ENCODE data around the gene LDHB. TPM values are rescaled to one million over a fixed set of nuclear protein-coding genes. Genes with fewer than 3 reads are reported as not detected.

LDHB gene
- total RNA-seq, 1 experiment from 2014 or later: 1,752 TPM

GRCh38 chr12:21627924-21628323 lies 29.7 kb downstream of the LDHB start:
- Histone ChIP-seq H3K36me3 (ENCODE audit: control insufficient read depth, insufficient read depth, low read length) (no peaks in the 10 kb centered on the region), H3K9me3 (no peaks in the 10 kb centered on the region), H3K4me3 (ENCODE audit: low read depth, low read length) (no peak overlapping the region), H3K4me1 (no peaks in the 10 kb centered on the region), H3K27me3 (replicated peaks; ENCODE audit: control insufficient read depth, insufficient read depth, low read length) (no peaks in the 10 kb centered on the region)
- no peaks in the 10 kb centered on the region for H3K4me1 Mint-ChIP-seq (ENCODE audit: low read depth, unreplicated experiment)
- CTCF ChIA-PET: no interaction called here
- H3K27ac Mint-ChIP-seq (ENCODE audit: unreplicated experiment): no peak overlapping the region
- H3K9me3 Mint-ChIP-seq (ENCODE audit: unreplicated experiment): no peaks in the 10 kb centered on the region
- no peak overlapping the region for H3K4me3 Mint-ChIP-seq (ENCODE audit: unreplicated experiment)
- intact Hi-C loops (cut with micrococcal nuclease; ENCODE audit: unreplicated experiment): no loop called here
- no peak for TF ChIP-seq CTCF (IDR thresholded peaks at IDR 0.05; ENCODE audit: insufficient read depth in 1 of 2, low read depth in 1 of 2, low read length in 1 of 2, severe bottlenecking in 1 of 2, unreplicated experiment in 1 of 2)
- H3K27me3 Mint-ChIP-seq (ENCODE audit: insufficient read depth, unreplicated experiment): no peaks in the 10 kb centered on the region
- DNase-seq: no peak
- no peaks in the 10 kb centered on the region for H3K36me3 Mint-ChIP-seq (ENCODE audit: insufficient read depth, unreplicated experiment)
- no TSS peak for BruUV-seq (replicated peaks)
- POLR2A ChIA-PET: no interaction called here

DNA sequence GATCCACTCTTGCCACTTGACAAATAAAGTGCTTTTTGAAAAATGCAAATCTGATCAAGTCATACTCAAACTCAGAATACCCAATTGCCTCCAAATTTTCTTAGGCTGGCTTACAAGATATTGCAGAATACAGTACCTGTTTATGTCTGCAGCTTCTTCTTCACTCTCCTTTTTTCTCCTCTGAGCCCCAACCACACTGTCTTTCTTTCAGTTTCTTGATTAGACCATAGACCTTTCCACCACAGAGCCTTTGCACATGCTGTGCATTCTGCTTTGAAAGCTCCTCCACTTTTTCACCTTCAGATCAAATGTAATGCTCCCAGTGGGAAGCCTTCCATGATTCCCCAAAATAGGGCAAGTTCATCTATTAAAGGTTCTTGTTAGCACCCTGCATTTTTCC lies 39.1 kb downstream of the LDHB start:
- no TSS peak for BruUV-seq (replicated peaks)
- no peaks in the 10 kb centered on the region for H3K27me3 ChIP-seq (replicated peaks; ENCODE audit: control insufficient read depth, insufficient read depth, low read length)
- no peaks in the 10 kb centered on the region for H3K27me3 Mint-ChIP-seq (ENCODE audit: insufficient read depth, unreplicated experiment)
- no peaks in the 10 kb centered on the region for H3K9me3 ChIP-seq
- no peaks in the 10 kb centered on the region for H3K4me1 Mint-ChIP-seq (ENCODE audit: low read depth, unreplicated experiment)
- H3K36me3 Mint-ChIP-seq (ENCODE audit: insufficient read depth, unreplicated experiment): no peaks in the 10 kb centered on the region
- H3K36me3 ChIP-seq (ENCODE audit: control insufficient read depth, insufficient read depth, low read length): no peaks in the 10 kb centered on the region
- POLR2A ChIA-PET: no interaction called here
- H3K9me3 Mint-ChIP-seq (ENCODE audit: unreplicated experiment): no peaks in the 10 kb centered on the region
- intact Hi-C loops (cut with micrococcal nuclease; ENCODE audit: unreplicated experiment): no loop called here
- CTCF ChIA-PET: no interaction called here
- H3K4me3 Mint-ChIP-seq (ENCODE audit: unreplicated experiment): no peak overlapping the region
- TF ChIP-seq CTCF (IDR thresholded peaks at IDR 0.05; ENCODE audit: insufficient read depth in 1 of 2, low read depth in 1 of 2, low read length in 1 of 2, severe bottlenecking in 1 of 2, unreplicated experiment in 1 of 2): no peak
- no peak for DNase-seq
- no peak overlapping the region for H3K27ac Mint-ChIP-seq (ENCODE audit: unreplicated experiment)
- H3K4me3 ChIP-seq (ENCODE audit: low read depth, low read length): no peak overlapping the region
- H3K4me1 ChIP-seq: peaks cover 16% of the 10 kb centered on the region

- POLR2A ChIA-PET: no interaction called here
- no peak overlapping the region for H3K4me3 Mint-ChIP-seq (ENCODE audit: unreplicated experiment)
- H3K9me3 ChIP-seq: no peaks in the 10 kb centered on the region
- no peaks in the 10 kb centered on the region for H3K36me3 ChIP-seq (ENCODE audit: control insufficient read depth, insufficient read depth, low read length)
- H3K36me3 Mint-ChIP-seq (ENCODE audit: insufficient read depth, unreplicated experiment): peaks cover 3% of the 10 kb centered on the region
- no peak for DNase-seq
- no peaks in the 10 kb centered on the region for H3K27me3 ChIP-seq (replicated peaks; ENCODE audit: control insufficient read depth, insufficient read depth, low read length)
- H3K27me3 Mint-ChIP-seq (ENCODE audit: insufficient read depth, unreplicated experiment): no peaks in the 10 kb centered on the region
- no peaks in the 10 kb centered on the region for H3K4me1 Mint-ChIP-seq (ENCODE audit: low read depth, unreplicated experiment)
- H3K4me1 ChIP-seq: peaks cover 28% of the 10 kb centered on the region
- H3K4me3 ChIP-seq (ENCODE audit: low read depth, low read length): no peak overlapping the region
- TF ChIP-seq CTCF (IDR thresholded peaks at IDR 0.05; ENCODE audit: insufficient read depth in 1 of 2, low read depth in 1 of 2, low read length in 1 of 2, severe bottlenecking in 1 of 2, unreplicated experiment in 1 of 2): no peak
- intact Hi-C loops (cut with micrococcal nuclease; ENCODE audit: unreplicated experiment): no loop called here
- no TSS peak for BruUV-seq (replicated peaks)
- CTCF ChIA-PET: no interaction called here
- H3K9me3 Mint-ChIP-seq (ENCODE audit: unreplicated experiment): no peaks in the 10 kb centered on the region
- no peak overlapping the region for H3K27ac Mint-ChIP-seq (ENCODE audit: unreplicated experiment)
These were observed 40.6 kb downstream of the LDHB start for GRCh38 chr12:21617030-21617429.

All from Caco-2 (cell line).